GM21423 (cell line): ENCODE results near the gene SH3D19.

Source experiments
- ATAC-seq: cut with Tn5 transposase; IDR thresholded peaks from one replicate; pipeline ENCODE4 v1.9.1; 2021; ENCODE audit warnings: mild to moderate bottlenecking, moderate library complexity; ENCODE audit not compliant: unreplicated experiment

SH3D19 gene

DNA sequence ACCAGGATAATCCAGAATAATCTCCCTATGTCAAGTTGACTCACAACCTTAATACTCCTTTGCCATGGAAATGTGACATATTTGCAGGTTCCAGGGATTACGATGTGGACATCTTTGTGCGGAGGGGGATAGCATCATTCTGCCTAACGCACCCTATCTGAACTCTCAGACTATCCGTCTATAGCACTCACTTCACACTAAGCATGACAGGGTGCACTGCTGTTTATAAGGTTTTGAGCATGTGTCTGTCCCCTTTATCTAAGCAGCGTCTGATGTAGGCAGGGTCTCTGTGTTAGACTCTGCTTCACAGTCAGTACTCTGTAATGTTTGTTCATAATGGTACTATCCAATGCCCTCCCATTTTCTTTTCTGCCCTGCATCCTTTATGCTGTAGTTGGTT lies 91.8 kb downstream of the SH3D19 start:
- no peak for ATAC-seq

- ATAC-seq = no peak
Observed at GRCh38 chr4:151231915-151232595, 93.3 kb downstream of the SH3D19 start.

DNA sequence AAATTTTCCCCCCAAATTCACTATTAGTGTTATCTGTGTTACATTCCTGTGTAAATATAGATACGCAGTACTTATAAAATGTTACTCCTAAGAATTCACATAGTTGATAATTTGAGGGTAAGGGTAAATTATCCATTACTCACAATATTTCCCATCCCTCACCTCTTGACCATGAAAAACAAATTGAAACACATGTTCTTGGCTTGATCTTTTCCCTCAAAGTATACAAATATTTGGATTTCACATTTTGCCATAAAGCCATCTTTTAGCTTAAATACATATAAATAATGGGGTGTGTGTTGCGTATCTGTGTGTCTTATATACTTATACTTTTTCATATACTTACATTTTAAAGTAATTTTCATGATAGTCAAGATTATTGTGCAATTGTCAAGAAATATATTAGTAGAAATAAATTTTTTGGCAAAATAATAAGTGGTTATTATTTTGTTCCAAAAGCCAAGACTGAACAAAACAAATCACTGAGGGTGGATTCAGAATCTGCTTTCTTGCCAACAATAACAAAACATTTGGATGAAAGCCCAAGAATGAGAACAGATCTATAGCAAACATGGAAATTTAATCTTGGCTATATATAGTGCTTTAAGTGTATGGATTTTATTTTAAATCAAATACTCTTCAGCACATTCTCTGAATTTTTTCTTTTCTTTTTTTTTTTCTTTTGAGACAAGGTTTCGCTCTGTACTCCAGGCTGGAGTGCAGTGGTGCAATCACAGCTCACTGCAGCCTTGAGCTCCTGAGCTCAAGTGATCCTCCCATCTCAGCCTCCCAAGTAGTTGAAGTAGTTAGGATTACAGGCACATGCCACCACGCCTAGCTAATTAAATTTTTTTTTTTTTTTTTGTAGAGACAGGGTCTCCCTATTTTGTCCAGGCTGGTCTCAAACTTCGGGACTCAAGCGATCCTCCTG lies 97.0 kb downstream of the SH3D19 start:
- ATAC-seq = no peak

DNA sequence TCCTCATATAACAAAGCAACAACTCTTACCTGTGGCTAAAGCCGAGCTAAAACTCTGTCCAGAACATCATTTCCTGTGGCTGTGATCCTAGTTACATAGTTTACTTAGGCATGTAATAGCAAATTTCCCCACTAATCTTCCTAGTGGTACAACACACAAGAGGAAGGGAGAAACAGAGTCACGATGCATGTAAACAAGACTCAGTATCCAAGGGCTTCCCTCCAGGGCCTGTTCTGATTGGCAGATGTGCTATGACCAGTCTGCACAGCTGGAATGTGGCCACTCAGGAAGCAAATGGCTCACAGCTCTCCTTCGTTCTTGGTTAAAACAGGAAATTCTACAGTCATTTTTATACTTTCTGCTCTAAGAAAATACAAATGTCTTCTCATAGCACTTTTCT lies 97.7 kb downstream of the SH3D19 start:
- ATAC-seq = no peak

DNA sequence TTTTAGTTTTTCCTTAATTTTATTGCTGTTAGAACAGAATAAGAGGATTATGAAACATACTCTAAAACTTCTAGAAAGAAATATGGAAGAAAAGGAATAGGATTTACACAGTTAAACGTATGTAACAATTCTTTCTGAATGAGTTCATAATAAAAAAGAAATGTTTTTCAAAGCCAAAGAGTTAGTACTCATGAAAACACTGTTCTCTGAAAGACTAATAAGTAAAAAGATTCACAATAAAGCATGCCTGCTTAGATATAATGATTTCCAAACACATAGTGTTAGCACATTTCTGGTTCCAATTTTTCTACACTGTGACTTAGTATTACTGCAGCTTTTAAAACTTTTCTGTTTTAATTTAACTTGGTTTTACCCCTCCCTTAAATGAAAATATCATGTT lies 98.2 kb downstream of the SH3D19 start:
- ATAC-seq = no peak

DNA sequence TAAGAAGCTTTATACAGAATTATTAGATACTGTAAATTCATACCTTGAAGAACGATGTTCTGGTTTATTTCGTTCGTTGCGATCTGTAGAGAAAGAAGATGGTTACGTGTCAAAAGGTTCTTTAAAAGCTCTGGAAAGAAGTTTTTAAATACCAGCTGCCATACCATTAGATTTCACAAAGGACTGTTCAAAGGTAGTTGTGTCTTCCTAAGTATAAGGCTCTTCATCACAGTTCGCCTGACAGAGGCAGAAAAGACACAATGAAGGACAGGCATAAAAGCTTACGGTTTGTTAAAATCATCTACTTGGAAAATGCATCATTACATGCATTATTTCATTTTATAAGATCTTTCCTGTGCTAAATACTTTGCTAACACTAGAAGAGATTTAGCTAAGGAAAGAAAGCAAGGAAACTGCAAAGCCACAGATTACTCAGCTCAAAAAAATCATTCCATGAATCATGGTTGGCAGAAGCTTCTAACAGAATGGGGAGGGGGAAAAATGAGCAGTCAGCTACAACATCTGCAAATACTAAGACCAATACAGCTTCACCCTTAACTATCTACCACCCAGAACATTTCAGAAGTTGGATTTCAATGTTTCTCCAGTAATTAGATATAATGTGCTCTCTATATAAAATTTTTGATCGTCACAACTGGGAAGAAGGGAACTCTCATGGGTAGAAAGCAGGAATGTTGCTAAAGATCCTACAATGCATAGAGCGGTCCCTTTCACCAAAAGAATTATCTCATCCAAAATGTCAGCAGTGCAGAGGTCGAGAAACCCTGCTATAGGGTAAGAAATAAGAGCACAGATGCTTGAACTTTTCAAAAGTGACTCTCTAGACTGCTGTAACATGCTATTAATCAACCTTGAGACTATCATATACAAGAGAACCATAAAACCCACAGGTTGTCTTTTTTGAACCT lies 99.1 kb downstream of the SH3D19 start:
- ATAC-seq = no peak

GRCh38 chr4:151223465-151223864 lies 101.9 kb downstream of the SH3D19 start:
- ATAC-seq = no peak

DNA sequence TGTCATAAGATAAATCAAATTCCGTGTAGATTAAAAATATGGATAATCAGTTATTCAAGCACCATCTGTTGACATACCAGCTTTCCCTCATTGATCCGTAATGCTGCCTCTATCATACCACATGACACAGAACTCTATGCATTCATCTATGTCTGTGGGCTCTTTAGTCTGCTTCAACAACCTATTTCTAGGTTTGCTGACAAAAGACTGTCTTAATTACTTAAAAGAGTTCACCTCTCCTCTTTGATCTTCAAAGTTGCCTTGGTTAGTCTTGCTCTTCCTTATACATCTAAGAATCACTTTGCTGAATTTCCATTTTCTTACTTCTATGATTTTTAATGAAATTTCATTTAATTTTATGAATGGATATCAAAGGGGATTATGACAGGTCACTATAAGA lies 105.5 kb downstream of the SH3D19 start:
- ATAC-seq = no peak

DNA sequence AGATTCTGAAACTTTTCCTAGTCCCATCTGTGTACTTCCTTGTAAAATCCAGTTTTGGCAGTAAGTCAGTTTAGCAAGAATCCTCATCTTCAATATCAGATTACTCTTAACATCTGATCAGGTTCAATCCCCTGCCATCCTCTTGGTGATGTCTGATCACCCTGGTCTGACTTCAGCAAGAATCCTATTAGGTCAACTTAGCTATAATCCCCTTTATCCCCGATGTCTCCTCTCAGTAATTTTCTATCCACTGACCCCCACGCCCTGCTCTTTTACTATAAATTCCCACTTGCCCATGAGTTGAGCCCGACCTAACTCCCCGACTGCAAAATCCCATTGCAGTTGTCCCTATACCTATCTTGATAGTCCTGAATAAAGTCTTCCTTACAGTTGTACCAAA lies 106.3 kb downstream of the SH3D19 start:
- no peak for ATAC-seq

DNA sequence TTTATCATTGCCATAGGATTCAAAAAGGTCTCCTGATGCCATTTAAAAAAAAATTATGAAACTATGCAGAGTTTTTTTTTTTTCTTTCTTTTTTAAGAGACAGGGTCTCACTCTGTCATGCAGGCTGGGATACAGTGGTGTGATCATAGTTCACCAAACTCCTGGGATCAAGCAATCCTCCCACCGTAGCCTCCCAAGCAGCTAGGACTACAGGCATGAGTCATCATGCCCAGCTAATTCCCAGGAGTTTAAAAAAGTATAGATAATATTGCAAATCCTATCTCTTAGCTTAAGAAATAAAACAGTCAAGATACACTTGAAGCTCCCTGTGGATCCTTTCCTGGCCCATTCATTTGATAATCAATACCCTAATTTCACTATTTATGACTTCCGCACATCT lies 107.1 kb downstream of the SH3D19 start:
- no peak for ATAC-seq

GRCh38 chr4:151217326-151217725 lies 108.1 kb downstream of the SH3D19 start:
- no peak for ATAC-seq

GRCh38 chr4:151215295-151215694 lies 110.1 kb downstream of the SH3D19 start:
- no peak for ATAC-seq

- ATAC-seq = no peak
Observed at GRCh38 chr4:151207868-151208267, 117.5 kb downstream of the SH3D19 start.

DNA sequence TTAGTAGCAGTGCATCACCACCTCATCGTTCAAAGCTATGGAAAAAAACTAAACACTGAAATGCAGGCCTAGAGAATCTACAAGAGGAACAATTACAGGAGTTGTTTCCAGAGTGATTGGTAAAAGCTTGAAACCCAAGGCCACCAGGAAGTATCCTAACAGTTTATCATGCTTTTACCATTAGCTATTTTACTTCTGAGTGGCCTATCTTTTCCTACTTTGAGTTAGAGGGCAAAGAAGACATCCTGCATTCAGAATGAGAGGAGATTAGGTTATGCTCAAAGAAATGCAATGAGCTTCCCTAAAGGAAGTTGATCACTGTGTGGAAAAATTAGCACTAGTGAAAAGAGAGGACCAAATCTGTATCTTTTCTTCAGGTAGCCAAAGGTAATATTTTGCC lies 118.2 kb downstream of the SH3D19 start:
- ATAC-seq = no peak

GRCh38 chr4:151206241-151207005 lies 119.0 kb downstream of the SH3D19 start:
- no peak for ATAC-seq

DNA sequence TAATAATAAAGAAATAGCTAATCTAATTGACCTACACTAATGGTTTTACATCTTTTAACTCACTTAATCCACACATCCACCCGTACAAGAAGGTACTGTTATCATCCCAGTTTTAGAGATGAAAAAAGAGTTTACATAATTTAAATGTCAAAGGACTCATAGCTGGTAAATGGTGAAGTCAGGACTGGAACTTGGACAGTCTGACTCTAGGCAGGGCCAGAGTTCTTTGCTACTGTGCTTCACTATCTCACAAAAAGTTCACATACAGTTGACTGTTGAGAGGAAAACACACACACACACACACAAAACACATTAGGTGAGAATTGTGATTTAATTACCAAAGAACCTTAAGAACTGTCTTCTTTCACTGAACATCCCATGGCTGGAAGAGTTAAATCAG lies 119.7 kb downstream of the SH3D19 start:
- ATAC-seq = no peak

- ATAC-seq = no peak
Observed at GRCh38 chr4:151204925-151205524, 120.4 kb downstream of the SH3D19 start.

DNA sequence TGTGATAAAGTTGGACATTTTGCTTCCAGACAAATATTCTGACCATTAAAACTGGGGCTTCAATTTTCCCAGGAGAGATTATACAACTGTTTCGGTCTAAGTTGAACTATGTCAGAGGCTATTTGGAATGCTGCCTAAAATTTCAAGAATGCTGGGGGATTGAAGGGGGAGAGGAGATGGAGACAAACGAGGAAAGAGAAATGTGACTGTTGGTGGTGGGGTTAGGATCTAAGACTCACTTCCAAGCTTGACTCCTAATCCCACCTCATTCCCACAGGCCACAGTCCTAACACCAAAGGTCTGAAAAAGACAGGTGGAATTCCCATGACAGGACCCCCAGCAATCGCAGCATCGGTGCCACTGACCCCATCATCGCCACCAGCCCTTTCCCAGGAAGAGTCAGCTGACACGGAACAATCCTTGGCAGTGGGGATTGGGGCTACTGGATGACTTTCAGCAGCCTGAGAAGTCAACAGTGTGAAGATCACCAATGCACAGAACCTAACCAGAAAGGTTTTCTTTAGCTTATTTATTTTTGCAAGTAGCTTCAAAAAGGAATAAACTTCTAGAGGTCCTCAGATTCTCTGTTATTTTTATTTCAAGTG lies 122.5 kb downstream of the SH3D19 start:
- ATAC-seq = no peak

GRCh38 chr4:151202381-151202780 lies 123.0 kb downstream of the SH3D19 start:
- no peak for ATAC-seq
